ENCODE data around the gene KIF16B.

GRCh38 chr20:16313917-16314316 lies 259.3 kb downstream of the KIF16B start:
- TF ChIP-seq CTCF (IDR thresholded peaks at IDR 0.05) (no peak), POLR2A (IDR thresholded peaks at IDR 0.05) (no peak)
